D721Med (cell line): ENCODE results near the gene LARP1.

ENCODE experiments used
- DNase-seq: peaks from one replicate; pipeline ENCODE4 v3.0.0; 2011; ENCODE audit warnings: low spot score; ENCODE audit not compliant: insufficient read length
- FAIRE-seq: peaks from 2 replicates; lab custom pipeline; 2011; peaks lifted over from hg19 to GRCh38; lab: Jason Lieb, UNC
- CTCF ChIP-seq: IDR thresholded peaks from 2 replicates; pipeline ENCODE4 v1.5.1; 2012; ENCODE audit warnings: mild to moderate bottlenecking, control low read depth; ENCODE audit not compliant: insufficient read depth; ENCODE audit errors: missing control alignments

The LARP1 gene

GRCh38 chr5:154755361-154756008, at the start of gene LARP1:
LARP1 (plus strand) TSS chr5:154755377; CDS start chr5:154755758, 381 bp downstream.
- no peak for TF ChIP-seq CTCF
- FAIRE-seq: no peak
- no peak for DNase-seq

GRCh38 chr5:154706416-154706815, 48.8 kb upstream of the LARP1 start:
- FAIRE-seq (no peak), DNase-seq (no peak)
- TF ChIP-seq CTCF: no peak

DNA sequence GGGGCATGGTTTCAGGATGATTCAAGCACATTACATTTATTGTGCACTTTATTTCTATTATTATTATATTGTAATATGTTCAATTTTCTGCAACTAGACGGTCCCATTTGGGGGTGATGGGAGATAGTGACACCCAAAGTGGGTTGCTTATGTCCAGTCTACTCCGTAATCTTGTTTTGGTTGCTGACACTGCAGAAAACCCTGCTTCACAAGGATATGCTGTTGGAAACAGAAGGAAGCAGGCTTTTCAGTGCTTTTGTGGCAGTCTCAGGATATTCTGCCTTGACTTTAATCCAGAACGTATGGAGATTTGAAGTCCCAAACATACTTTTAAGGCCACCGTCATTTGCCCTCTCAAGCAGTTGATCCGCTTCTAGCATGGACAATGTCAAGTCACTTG, 47.5 kb upstream of the LARP1 start:
- DNase-seq (no peak), FAIRE-seq (no peak)
- no peak for TF ChIP-seq CTCF

DNA sequence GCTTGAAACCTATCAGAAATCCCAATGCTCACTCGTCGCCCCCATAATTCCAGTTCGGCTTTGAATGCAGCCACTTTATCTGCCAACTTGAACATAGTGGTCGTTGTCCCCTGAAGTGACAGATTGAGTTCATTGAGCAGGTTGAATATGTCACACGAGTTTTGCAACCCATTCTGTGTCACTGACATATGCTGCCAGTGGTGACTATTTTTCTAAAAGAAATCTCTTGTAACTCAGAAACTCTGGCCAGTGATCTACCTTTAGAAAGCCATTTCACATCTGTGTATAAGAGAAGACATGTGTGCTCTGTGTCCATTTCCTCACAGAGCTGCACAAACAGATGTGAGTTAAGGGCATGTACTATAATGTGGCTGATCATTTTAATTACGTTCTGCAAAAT, 47.0 kb upstream of the LARP1 start:
- DNase-seq: no peak
- TF ChIP-seq CTCF: no peak
- no peak for FAIRE-seq

DNA sequence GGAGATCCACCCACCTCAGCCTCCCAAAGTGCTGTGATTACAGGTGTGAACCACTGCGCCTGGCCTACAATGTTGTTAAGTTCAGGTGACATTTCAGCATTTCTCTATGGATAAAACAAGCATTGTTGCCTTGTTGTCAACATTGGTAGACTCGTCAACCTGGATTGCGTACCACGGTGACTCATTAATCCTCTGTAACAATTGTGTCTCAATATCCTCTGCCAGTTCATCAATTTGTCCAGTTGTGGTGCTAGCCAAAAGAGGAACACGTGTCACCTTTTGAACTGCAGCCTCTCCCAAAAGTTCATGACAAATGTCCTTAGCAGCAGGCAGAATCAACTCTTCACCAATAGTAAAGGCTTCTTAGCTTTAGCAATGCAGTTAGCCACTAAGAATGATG, 46.3 kb upstream of the LARP1 start:
- DNase-seq: no peak
- no peak for FAIRE-seq
- TF ChIP-seq CTCF: no peak

GRCh38 chr5:154709368-154710305, 45.5 kb upstream of the LARP1 start:
- DNase-seq (no peak), FAIRE-seq (no peak)
- TF ChIP-seq CTCF: no peak
